Measurements from ENCODE around the gene AASDH. TPM values are rescaled to one million over a fixed set of nuclear protein-coding genes. Genes with fewer than 3 reads are reported as not detected.

AASDH gene
- total RNA-seq, 8 experiments from 2014 or later = 7.6 to 14.1 (median 11.2) TPM

- H3K4me3 ChIP-seq = no peak overlapping the region
- 36 to 100% (median 81%) methylated on average over 1 to 7 of the region's 8 CpGs for WGBS, 10 experiments
- no peaks in the 10 kb centered on the region for H3K4me1 ChIP-seq (replicated peaks in 1 of 2)
- H3K27ac ChIP-seq = no peak overlapping the region
- no peak for ATAC-seq (replicated peaks in 6 of 8)
- in situ Hi-C loops (cut with MboI; ENCODE audit: low pct_unique_long_range_greater_than_20kb in 2 of 9, low sequenced_read_pairs in 9 of 9, unreplicated experiment in 9 of 9) = loop anchor here in 2 of 9 experiments (25.0 kb wide), 2 partner anchors 362 to 387 kb away; partner anchors contain the start of gene CEP135 (in 1 of the 2)
Observed at GRCh38 chr4:56324011-56324610, 63.2 kb downstream of the AASDH start.

- no peak overlapping the region for H3K4me3 ChIP-seq
- ATAC-seq (replicated peaks in 6 of 8) = no peak
- no peak overlapping the region for H3K27ac ChIP-seq
- H3K4me1 ChIP-seq (replicated peaks in 1 of 2) = no peaks in the 10 kb centered on the region
- in situ Hi-C loops (cut with MboI; ENCODE audit: low pct_unique_long_range_greater_than_20kb in 2 of 9, low sequenced_read_pairs in 9 of 9, unreplicated experiment in 9 of 9) = loop anchor here in 2 of 9 experiments (25.0 kb wide), 2 partner anchors 361 to 386 kb away; partner anchors contain the start of gene CEP135 (in 1 of the 2)
- 71 to 100% (median 92%) methylated on average over 2 to 10 of the region's 10 CpGs; no CpG with 5 or more reads in 2 of the 10 experiments for WGBS, 10 experiments
Observed at GRCh38 chr4:56323327-56323726, 64.0 kb downstream of the AASDH start.

GRCh38 chr4:56321251-56321650, 66.0 kb downstream of the AASDH start:
- H3K4me3 ChIP-seq = no peak overlapping the region
- no peak for ATAC-seq (replicated peaks in 6 of 8)
- WGBS, 10 experiments = 67 to 100% (median 100%) methylated on average over 1 of the region's 1 CpG; no CpG with 5 or more reads in 6 of the 10 experiments
- no peaks in the 10 kb centered on the region for H3K4me1 ChIP-seq (replicated peaks in 1 of 2)
- in situ Hi-C loops (cut with MboI; ENCODE audit: low pct_unique_long_range_greater_than_20kb in 2 of 9, low sequenced_read_pairs in 9 of 9, unreplicated experiment in 9 of 9) = loop anchor here in 2 of 9 experiments (25.0 kb wide), 2 partner anchors 359 to 384 kb away; partner anchors contain the start of gene CEP135 (in 1 of the 2)
- H3K27ac ChIP-seq = no peak overlapping the region

GRCh38 chr4:56320293-56320692, 67.0 kb downstream of the AASDH start:
- Histone ChIP-seq H3K27ac (no peak overlapping the region), H3K4me3 (no peak overlapping the region), H3K4me1 (replicated peaks in 1 of 2) (no peaks in the 10 kb centered on the region)
- in situ Hi-C loops (cut with MboI; ENCODE audit: low pct_unique_long_range_greater_than_20kb in 2 of 9, low sequenced_read_pairs in 9 of 9, unreplicated experiment in 9 of 9) = loop anchor here in 2 of 9 experiments (25.0 kb wide), 2 partner anchors 358 to 383 kb away; partner anchors contain the start of gene CEP135 (in 1 of the 2)
- 82 to 100% (median 98%) methylated on average over 1 to 5 of the region's 5 CpGs; no CpG with 5 or more reads in 1 of the 10 experiments for WGBS, 10 experiments
- ATAC-seq (replicated peaks in 6 of 8) = peak in 2 of 8 experiments; percentile 22 to 32

- no peak overlapping the region for H3K27ac ChIP-seq
- in situ Hi-C loops (cut with MboI; ENCODE audit: low pct_unique_long_range_greater_than_20kb in 2 of 9, low sequenced_read_pairs in 9 of 9, unreplicated experiment in 9 of 9) = loop anchor here in 2 of 9 experiments (25.0 kb wide), 2 partner anchors 356 to 381 kb away; partner anchors contain the start of gene CEP135 (in 1 of the 2)
- no peaks in the 10 kb centered on the region for H3K4me1 ChIP-seq (replicated peaks in 1 of 2)
- no peak overlapping the region for H3K4me3 ChIP-seq
- WGBS, 10 experiments = 0 to 100% (median 100%) methylated on average over 1 of the region's 1 CpG; no CpG with 5 or more reads in 2 of the 10 experiments
- no peak for ATAC-seq (replicated peaks in 6 of 8)
Observed at GRCh38 chr4:56318555-56318954, 68.7 kb downstream of the AASDH start.

GRCh38 chr4:56317749-56318148, 69.5 kb downstream of the AASDH start:
- in situ Hi-C loops (cut with MboI; ENCODE audit: low pct_unique_long_range_greater_than_20kb in 2 of 9, low sequenced_read_pairs in 9 of 9, unreplicated experiment in 9 of 9) = loop anchor here in 2 of 9 experiments (25.0 kb wide), 2 partner anchors 355 to 380 kb away; partner anchors contain the start of gene CEP135 (in 1 of the 2)
- H3K4me3 ChIP-seq = no peak overlapping the region
- H3K27ac ChIP-seq = no peak overlapping the region
- no peaks in the 10 kb centered on the region for H3K4me1 ChIP-seq (replicated peaks in 1 of 2)
- ATAC-seq (replicated peaks in 6 of 8) = no peak

- no peaks in the 10 kb centered on the region for H3K4me1 ChIP-seq (replicated peaks in 1 of 2)
- ATAC-seq (replicated peaks in 6 of 8) = no peak
- H3K27ac ChIP-seq = no peak overlapping the region
- in situ Hi-C loops (cut with MboI; ENCODE audit: low pct_unique_long_range_greater_than_20kb in 2 of 9, low sequenced_read_pairs in 9 of 9, unreplicated experiment in 9 of 9) = loop anchor here in 2 of 9 experiments (25.0 kb wide), 2 partner anchors 354 to 379 kb away; partner anchors contain the start of gene CEP135 (in 1 of the 2)
- 60 to 100% (median 99%) methylated on average over 1 to 10 of the region's 29 CpGs; no CpG with 5 or more reads in 4 of the 10 experiments for WGBS, 10 experiments
- no peak overlapping the region for H3K4me3 ChIP-seq
Observed at GRCh38 chr4:56316011-56316650, 71.2 kb downstream of the AASDH start.

- no peak for ATAC-seq (replicated peaks in 6 of 8)
- WGBS, 10 experiments = 65 to 94% (median 93%) methylated on average over 5 to 14 of the region's 24 CpGs; no CpG with 5 or more reads in 6 of the 10 experiments
- in situ Hi-C loops (cut with MboI; ENCODE audit: low pct_unique_long_range_greater_than_20kb in 2 of 9, low sequenced_read_pairs in 9 of 9, unreplicated experiment in 9 of 9) = loop anchor here in 2 of 9 experiments (25.0 kb wide), 2 partner anchors 353 to 378 kb away; partner anchors contain the start of gene CEP135 (in 1 of the 2)
Observed at GRCh38 chr4:56315543-56315942, 71.7 kb downstream of the AASDH start.

GRCh38 chr4:56315041-56315440, 72.2 kb downstream of the AASDH start:
- in situ Hi-C loops (cut with MboI; ENCODE audit: low pct_unique_long_range_greater_than_20kb in 2 of 9, low sequenced_read_pairs in 9 of 9, unreplicated experiment in 9 of 9) = loop anchor here in 2 of 9 experiments (25.0 kb wide), 2 partner anchors 353 to 378 kb away; partner anchors contain the start of gene CEP135 (in 1 of the 2)
- H3K27ac ChIP-seq = no peak overlapping the region
- H3K4me1 ChIP-seq (replicated peaks in 1 of 2) = no peaks in the 10 kb centered on the region
- WGBS, 10 experiments = 71 to 100% (median 90%) methylated on average over 3 to 18 of the region's 29 CpGs; no CpG with 5 or more reads in 4 of the 10 experiments
- H3K4me3 ChIP-seq = no peak overlapping the region
- no peak for ATAC-seq (replicated peaks in 6 of 8)

More at GRCh38 chr4:56315543-56315942, 71.7 kb downstream of the AASDH start:
- H3K4me1 ChIP-seq (replicated peaks in 1 of 2) = no peaks in the 10 kb centered on the region
- no peak overlapping the region for H3K27ac ChIP-seq
- H3K4me3 ChIP-seq = no peak overlapping the region

- no peak overlapping the region for H3K4me3 ChIP-seq
- WGBS, 10 experiments = 80 to 100% (median 94%) methylated on average over 1 to 22 of the region's 50 CpGs; no CpG with 5 or more reads in 1 of the 10 experiments
- no peak overlapping the region for H3K27ac ChIP-seq
- no peaks in the 10 kb centered on the region for H3K4me1 ChIP-seq (replicated peaks in 1 of 2)
- no peak for ATAC-seq (replicated peaks in 6 of 8)
- in situ Hi-C loops (cut with MboI; ENCODE audit: low pct_unique_long_range_greater_than_20kb in 2 of 9, low sequenced_read_pairs in 9 of 9, unreplicated experiment in 9 of 9) = loop anchor here in 2 of 9 experiments (25.0 kb wide), 2 partner anchors 352 to 377 kb away; partner anchors contain the start of gene CEP135 (in 1 of the 2)
Observed at GRCh38 chr4:56314207-56314915, 72.9 kb downstream of the AASDH start.

GRCh38 chr4:56313132-56313531, 74.2 kb downstream of the AASDH start:
- Histone ChIP-seq H3K4me1 (replicated peaks in 1 of 2) (no peaks in the 10 kb centered on the region), H3K4me3 (no peak overlapping the region), H3K27ac (no peak overlapping the region)
- 91 to 100% (median 100%) methylated on average over 1 to 12 of the region's 12 CpGs; no CpG with 5 or more reads in 3 of the 10 experiments for WGBS, 10 experiments
- in situ Hi-C loops (cut with MboI; ENCODE audit: low pct_unique_long_range_greater_than_20kb in 2 of 9, low sequenced_read_pairs in 9 of 9, unreplicated experiment in 9 of 9) = loop anchor here in 2 of 9 experiments (25.0 kb wide), 2 partner anchors 351 to 376 kb away; partner anchors contain the start of gene CEP135 (in 1 of the 2)
- no peak for ATAC-seq (replicated peaks in 6 of 8)

GRCh38 chr4:56311299-56311975, 75.9 kb downstream of the AASDH start:
- Histone ChIP-seq H3K4me1 (replicated peaks in 1 of 2) (no peaks in the 10 kb centered on the region), H3K27ac (no peak overlapping the region), H3K4me3 (no peak overlapping the region)
- ATAC-seq (replicated peaks in 6 of 8) = no peak
- 30 to 100% (median 75%) methylated on average over 1 to 6 of the region's 7 CpGs; no CpG with 5 or more reads in 1 of the 10 experiments for WGBS, 10 experiments
- in situ Hi-C loops (cut with MboI; ENCODE audit: low pct_unique_long_range_greater_than_20kb in 2 of 9, low sequenced_read_pairs in 9 of 9, unreplicated experiment in 9 of 9) = loop anchor here in 2 of 9 experiments (25.0 kb wide), 2 partner anchors 349 to 374 kb away; partner anchors contain the start of gene CEP135 (in 1 of the 2)

Measured in motor neuron (in vitro differentiated cells).